GM23248 (cell line): ENCODE measurements around the gene EMP3. TPM values are rescaled to one million over a fixed set of nuclear protein-coding genes. Genes with fewer than 3 reads are reported as not detected.

Experiments used
- DNase-seq: peaks from one replicate; pipeline ENCODE4 v3.0.0-alpha.2; 2015
- H2AFZ ChIP-seq: fragments of 200-600 bp; sonication (generic); 2 replicates; pipeline ENCODE4 v1.6.1; 2016; ENCODE audit warnings: antibody characterized with exemption
- H3F3A ChIP-seq: fragments of 200-600 bp; sonication (generic); 2 replicates; pipeline ENCODE4 v1.6.1; 2016; ENCODE audit warnings: mild to moderate bottlenecking, antibody characterized with exemption, mixed run types; ENCODE audit not compliant: insufficient read depth
- H3K27ac ChIP-seq: fragments of 200-600 bp; sonication (generic); 2 replicates; pipeline ENCODE4 v1.5.1; 2016; ENCODE audit warnings: mild to moderate bottlenecking
- H3K27me3 ChIP-seq: fragments of 200-600 bp; sonication (generic); replicated peaks from 2 replicates; pipeline ENCODE4 v1.6.1; 2016; ENCODE audit warnings: mild to moderate bottlenecking; ENCODE audit not compliant: insufficient read depth
- H3K36me3 ChIP-seq: fragments of 200-600 bp; sonication (generic); 2 replicates; pipeline ENCODE4 v1.6.1; 2016; ENCODE audit warnings: low read depth, mild to moderate bottlenecking
- H3K4me1 ChIP-seq: fragments of 200-600 bp; sonication (generic); 2 replicates; pipeline ENCODE4 v1.6.1; 2016; ENCODE audit warnings: mild to moderate bottlenecking; ENCODE audit not compliant: insufficient read depth
- H3K4me2 ChIP-seq: fragments of 200-600 bp; sonication (generic); one replicate; pipeline ENCODE4 v1.6.1; 2016; ENCODE audit warnings: mild to moderate bottlenecking; ENCODE audit not compliant: unreplicated experiment
- H3K4me3 ChIP-seq: fragments of 200-600 bp; sonication (generic); 2 replicates; pipeline ENCODE4 v1.5.1; 2016; ENCODE audit warnings: mild to moderate bottlenecking
- H3K79me2 ChIP-seq: fragments of 200-600 bp; sonication (generic); 2 replicates; pipeline ENCODE4 v1.6.1; 2016; ENCODE audit warnings: mild to moderate bottlenecking; ENCODE audit not compliant: insufficient read depth
- H3K9ac ChIP-seq: fragments of 200-600 bp; sonication (generic); 2 replicates; pipeline ENCODE4 v1.6.1; 2016; ENCODE audit warnings: mild to moderate bottlenecking
- H3K9me2 ChIP-seq: fragments of 200-600 bp; sonication (generic); 2 replicates; pipeline ENCODE4 v1.6.1; 2016; ENCODE audit warnings: mixed run types, mild to moderate bottlenecking, moderate library complexity; ENCODE audit not compliant: insufficient read depth
- H3K9me3 ChIP-seq: fragments of 200-600 bp; sonication (generic); one replicate; pipeline ENCODE4 v1.6.1; 2017; ENCODE audit warnings: low read depth
- H4K20me1 ChIP-seq: fragments of 200-600 bp; sonication (generic); 2 replicates; pipeline ENCODE4 v1.6.0; 2016; ENCODE audit not compliant: insufficient read depth
- EZH2 ChIP-seq: fragments of 200-600 bp; sonication (generic); IDR thresholded peaks from 2 replicates; pipeline ENCODE4 v1.6.1; 2018; ENCODE audit warnings: antibody characterized with exemption, mild to moderate bottlenecking; ENCODE audit not compliant: insufficient read depth, poor library complexity, severe bottlenecking
- EZH2phosphoT487 ChIP-seq: fragments of 200-600 bp; sonication (generic); IDR thresholded peaks from 2 replicates; pipeline ENCODE4 v1.6.1; 2018; ENCODE audit warnings: antibody characterized with exemption, moderate library complexity, mild to moderate bottlenecking, low read depth; ENCODE audit not compliant: insufficient read depth
- WGBS, 2 experiments: methylation state at CpG; one replicate each; pipeline ENCODE4 v1.1.6; 2015 to 2017; ENCODE audit warnings: low lambda C conversion rate in 2 of 2, low coverage in 1 of 2; ENCODE audit errors: missing lambda C conversion rate in 2 of 2; 5-methylcytosine and 5-hydroxymethylcytosine counted together
- in situ Hi-C: fragments of 300-500 bp; cut with MboI; formaldehyde crosslinking; loops from 2 replicates; pipeline ENCODE4 v1.15.0; 2020
- polyA plus RNA-seq: library from polyadenylated mRNA; unstranded; fragments of >200 nt; fragmentation: Nextera tagmentation; extraction: Ambion mirVana; gene quantifications from 2 replicates; pipeline ENCODE4 v1.2.1, GENCODE V29; 2016
- total RNA-seq: library from RNA; depleted of rRNA; stranded (reverse); fragments of >200 nt; shearing (Covaris generic); gene quantifications from 2 replicates; pipeline ENCODE4 v1.2.3, GENCODE V29; 2014

Gene EMP3
- total and polyA plus RNA-seq, 2 experiments from 2014 or later, result 196 to 716 TPM

GRCh38 chr19:48330012-48330681 lies 4.8 kb downstream of the EMP3 start:
- in situ Hi-C loops, result no loop called here
- no peaks in the 10 kb centered on the region for H4K20me1 ChIP-seq
- peaks cover 11% of the 10 kb centered on the region; the same call in 1 of the 2 replicates for H3K36me3 ChIP-seq

GRCh38 chr19:48332351-48332661 lies 7.0 kb downstream of the EMP3 start:
- 73 to 76% methylated on average over 6 of the region's 6 CpGs for WGBS, 2 experiments
- DNase-seq, result no peak
- no peak for TF ChIP-seq EZH2phosphoT487
- no peak for TF ChIP-seq EZH2
- Histone ChIP-seq H3K36me3 (peaks cover 11% of the 10 kb centered on the region; the same call in 1 of the 2 replicates), H2AFZ (no peak overlapping the region), H3F3A (peaks cover 43% of the 10 kb centered on the region), H3K9me2 (no peaks in the 10 kb centered on the region), H3K9me3 (no peaks in the 10 kb centered on the region), H3K4me1 (peaks cover 28% of the 10 kb centered on the region), H3K4me3 (no peak overlapping the region), H3K4me2 (peak overlapping the region; percentile 23), H3K27ac (no peak overlapping the region; the same call in 1 of the 2 replicates), H3K27me3 (no peaks in the 10 kb centered on the region), H3K9ac (no peak overlapping the region), H4K20me1 (no peaks in the 10 kb centered on the region), H3K79me2 (peaks cover 28% of the 10 kb centered on the region)
- in situ Hi-C loops, result no loop called here

More at GRCh38 chr19:48330012-48330681, 4.8 kb downstream of the EMP3 start:
- WGBS, 2 experiments, result 82 to 83% methylated on average over 25 to 41 of the region's 41 CpGs
- Histone ChIP-seq H3K79me2 (peaks cover 46% of the 10 kb centered on the region), H3F3A (peaks cover 41% of the 10 kb centered on the region), H2AFZ (no peak overlapping the region), H3K27me3 (no peaks in the 10 kb centered on the region), H3K4me2 (no peak overlapping the region), H3K9ac (no peak overlapping the region), H3K9me2 (no peaks in the 10 kb centered on the region), H3K4me3 (no peak overlapping the region), H3K4me1 (peaks cover 41% of the 10 kb centered on the region), H3K27ac (no peak overlapping the region), H3K9me3 (no peaks in the 10 kb centered on the region)
- DNase-seq, result no peak
- TF ChIP-seq EZH2, result no peak
- no peak for TF ChIP-seq EZH2phosphoT487

GRCh38 chr19:48332662-48333466 lies 7.5 kb downstream of the EMP3 start:
- peak; percentile 96 for DNase-seq
- peaks cover 22% of the 10 kb centered on the region for H3K79me2 ChIP-seq
- peaks cover 27% of the 10 kb centered on the region for H3K4me1 ChIP-seq
- in situ Hi-C loops, result no loop called here
- peak overlapping the region; percentile 23 for H3K4me2 ChIP-seq
- H3K9ac ChIP-seq, result peak overlapping the region; percentile 16; the same call in 1 of the 2 replicates
- no peaks in the 10 kb centered on the region for H3K27me3 ChIP-seq
- H4K20me1 ChIP-seq, result no peaks in the 10 kb centered on the region
- peak overlapping the region; percentile 36; the same call in 1 of the 2 replicates for H2AFZ ChIP-seq
- peaks cover 11% of the 10 kb centered on the region; the same call in 1 of the 2 replicates for H3K36me3 ChIP-seq
- H3K4me3 ChIP-seq, result peak overlapping the region; percentile 66
- TF ChIP-seq EZH2 (no peak), EZH2phosphoT487 (no peak)
- peak overlapping the region; percentile 34 for H3K27ac ChIP-seq
- H3F3A ChIP-seq, result peaks cover 43% of the 10 kb centered on the region
- no peaks in the 10 kb centered on the region for H3K9me2 ChIP-seq
- no peaks in the 10 kb centered on the region for H3K9me3 ChIP-seq
- WGBS, 2 experiments, result 3% methylated on average over 25 of the region's 25 CpGs

GRCh38 chr19:48333467-48334384 lies 8.4 kb downstream of the EMP3 start:
- H2AFZ ChIP-seq, result peak overlapping the region; percentile 66
- H3K9ac ChIP-seq, result peak overlapping the region; percentile 59
- TF ChIP-seq EZH2phosphoT487 (no peak), EZH2 (no peak)
- H3K4me1 ChIP-seq, result peaks cover 20% of the 10 kb centered on the region
- DNase-seq, result peak; percentile 98
- H3K9me2 ChIP-seq, result no peaks in the 10 kb centered on the region
- in situ Hi-C loops, result no loop called here
- peaks cover 13% of the 10 kb centered on the region for H3K79me2 ChIP-seq
- H3K27ac ChIP-seq, result peak overlapping the region; percentile 34
- H3K36me3 ChIP-seq, result peaks cover 7% of the 10 kb centered on the region; the same call in 1 of the 2 replicates
- H4K20me1 ChIP-seq, result no peaks in the 10 kb centered on the region
- H3K4me2 ChIP-seq, result peak overlapping the region; percentile 79
- peaks cover 38% of the 10 kb centered on the region for H3F3A ChIP-seq
- H3K4me3 ChIP-seq, result peak overlapping the region; percentile 66
- no peaks in the 10 kb centered on the region for H3K27me3 ChIP-seq
- WGBS, 2 experiments, result 8 to 15% methylated on average over 36 to 50 of the region's 54 CpGs
- no peaks in the 10 kb centered on the region for H3K9me3 ChIP-seq
